H1 (cell line): ENCODE measurements around the gene NUBP1. TPM values are rescaled to one million over a fixed set of nuclear protein-coding genes. Genes with fewer than 3 reads are reported as not detected.

ENCODE experiments used
- polyA plus RNA-seq, 7 experiments: library from polyadenylated mRNA; depleted of rRNA in 3 of 7; stranded (reverse) in 5 of 7; unstranded in 2 of 7; fragments of >200 nt in 5 of 7; fragments of 200-250 nt in 2 of 7; gene quantifications; 1 replicate in 5 of 7; 2 replicates in 1 of 7; 4 replicates in 1 of 7; pipeline versions ENCODE4 v1.2.1 to v1.2.3, GENCODE V29; 2011 to 2013; ENCODE audit warnings: missing spikeins in 2 of 7, mixed read lengths in 2 of 7
- small RNA-seq: library from polyadenylated mRNA; stranded (forward); fragments of <200 nt; extraction: miRNeasy Mini kit (QIAGEN cat#:217004); gene quantifications from one replicate; pipeline ENCODE3, GENCODE V24; 2013; ENCODE audit not compliant: insufficient read depth
- total RNA-seq: library from RNA; stranded (reverse); fragmentation: NEBNext Ultra II Directional; extraction: Animal tissue kit (Norgen Biotek cat#: 25700); gene quantifications from 2 replicates; pipeline ENCODE4 v1.2.1, GENCODE V29; 2021

The NUBP1 gene
- total and polyA plus RNA-seq, 2 of the 8 experiments (the other 6 are each of a cell fraction or from before 2014, with no cell fraction given): 28.2 to 32.2 TPM

Small RNAs within 50 kb of the gene (small RNA-seq; reads per million reads assigned to genes)
- gene MTND4LP24 (not detected), gene MTND6P33 (not detected)

Other genes starting within 250 kb of the NUBP1 start
- gene EMP2, start 163.2 kb upstream of the NUBP1 start, total RNA-seq: 21.8 and 22.6 TPM in 2 replicates
- 13.5 and 23.3 TPM in 2 replicates for gene EMP2, start 163.2 kb upstream of the NUBP1 start, polyA plus RNA-seq (2011; rRNA removed)
- gene TEKT5, start 48.9 kb upstream of the NUBP1 start, total RNA-seq: not detected in 2 replicates
- gene TEKT5, start 48.9 kb upstream of the NUBP1 start, polyA plus RNA-seq (2011; rRNA removed): 0.24 and 0.95 TPM in 2 replicates
- gene TVP23A, start 75.0 kb downstream of the NUBP1 start, total RNA-seq: 3.1 and 3.2 TPM in 2 replicates
- gene TVP23A, start 75.0 kb downstream of the NUBP1 start, polyA plus RNA-seq (2011; rRNA removed): 2.2 TPM in 2 replicates
- gene CIITA, start 133.4 kb downstream of the NUBP1 start, total RNA-seq: 0.06 and 0.07 TPM in 2 replicates
- 0.16 and 0.17 TPM in 2 replicates for gene CIITA, start 133.4 kb downstream of the NUBP1 start, polyA plus RNA-seq (2011; rRNA removed)
- gene DEXI, start 198.6 kb downstream of the NUBP1 start, total RNA-seq: 33.3 and 39.5 TPM in 2 replicates
- 47.3 and 84.0 TPM in 2 replicates for gene DEXI, start 198.6 kb downstream of the NUBP1 start, polyA plus RNA-seq (2011; rRNA removed)
- gene CLEC16A, start 200.7 kb downstream of the NUBP1 start, total RNA-seq: 18.5 and 19.3 TPM in 2 replicates
- gene CLEC16A, start 200.7 kb downstream of the NUBP1 start, polyA plus RNA-seq (2011; rRNA removed): 7.6 and 10.4 TPM in 2 replicates